K562 (cell line): ENCODE measurements around the gene FCRL4. TPM values are rescaled to one million over a fixed set of nuclear protein-coding genes. Genes with fewer than 3 reads are reported as not detected.

Experiments used
- ATAC-seq: fragments of 200-7000 bp; cut with Tn5 transposase; 3 replicates; pipeline ENCODE4 v1.9.1; 2020; ENCODE audit warnings: moderate library complexity
- BruUV-seq: library from RNA; stranded (reverse); fragments of 400-500 nt; replicated peaks from 2 replicates; lab custom pipeline; 2021; lab: Mats Ljungman, UMichigan
- CTCF ChIA-PET: fragments of 300-600 bp; formaldehyde crosslinking; extraction: SDS; loops from one replicate; lab custom pipeline; 2021; ENCODE audit warnings: low intra/inter-chr PET ratio; lab: Yijun Ruan, JAX
- POLR2A ChIA-PET: fragments of 300-600, 350-650 bp; sonication (Branson Sonifier 250); formaldehyde crosslinking; extraction: SDS; loops from one replicate; lab custom pipeline; 2021; ENCODE audit warnings: antibody characterized with exemption, inconsistent platforms; lab: Yijun Ruan, JAX
- DNase-seq, 4 experiments: peaks; one replicate each; pipeline versions ENCODE4 v3.0.0 to v3.0.0-alpha.2; 2011 to 2018; ENCODE audit warnings: low spot score in 3 of 4, mixed read lengths in 3 of 4; ENCODE audit errors: extremely low read depth in 1 of 4
- FAIRE-seq: peaks from 2 replicates; lab custom pipeline; 2011; peaks lifted over from hg19 to GRCh38; lab: Jason Lieb, UNC
- H2AFZ ChIP-seq: 2 replicates; pipeline ENCODE4 v1.6.0; 2011; ENCODE audit warnings: low read depth, low read length, control low read depth, inconsistent platforms
- H3K27ac ChIP-seq: fragments of 200-600 bp; 3 replicates; pipeline ENCODE4 v1.8.0; 2011; ENCODE audit warnings: low read depth, mild to moderate bottlenecking, control low read depth, inconsistent platforms, low read length, moderate library complexity, mixed read lengths; ENCODE audit errors: extremely low read depth
- H3K27me3 ChIP-seq, 2 experiments: fragments of 300-600 bp in 1 of 2; 2 replicates in 1 of 2; 3 replicates in 1 of 2; pipeline versions ENCODE4 v1.6.0 to v1.8.0; 2011; ENCODE audit warnings: inconsistent platforms in 2 of 2, low read length in 2 of 2, mild to moderate bottlenecking in 1 of 2, mixed read lengths in 1 of 2, moderate library complexity in 1 of 2; ENCODE audit not compliant: control insufficient read depth in 2 of 2, insufficient read depth in 2 of 2
- H3K36me3 ChIP-seq: fragments of 300-600 bp; 3 replicates; pipeline ENCODE4 v1.8.0; 2011; ENCODE audit warnings: mild to moderate bottlenecking, low read length, inconsistent platforms; ENCODE audit not compliant: control insufficient read depth, insufficient read depth
- H3K4me1 ChIP-seq, 2 experiments: fragments of 200-600 bp in 1 of 2; replicated peaks in 1 of 2; 2 replicates in 1 of 2; 3 replicates in 1 of 2; pipeline versions ENCODE4 v1.5.1 to v1.8.0; 2011; ENCODE audit warnings: inconsistent platforms in 2 of 2, low read length in 2 of 2, mild to moderate bottlenecking in 1 of 2, mixed read lengths in 1 of 2, moderate library complexity in 1 of 2; ENCODE audit not compliant: control insufficient read depth in 2 of 2, insufficient read depth in 2 of 2
- H3K4me2 ChIP-seq: 2 replicates; pipeline ENCODE4 v1.6.1; 2011; ENCODE audit warnings: low read length, control low read depth, inconsistent platforms, mixed read lengths; ENCODE audit not compliant: insufficient read depth
- H3K4me3 ChIP-seq: fragments of 200-600 bp; sonication (generic), shearing (Covaris generic); 2 replicates; pipeline ENCODE4 v1.5.1; 2016; ENCODE audit warnings: control low read depth, inconsistent platforms
- H3K79me2 ChIP-seq: fragments of 200-600 bp; 3 replicates; pipeline ENCODE4 v1.8.0; 2011; ENCODE audit warnings: low read length, inconsistent platforms; ENCODE audit not compliant: control insufficient read depth, insufficient read depth
- H3K9ac ChIP-seq, 2 experiments: 2 replicates each; pipeline versions ENCODE4 v1.6.0 to v1.6.1; 2011; ENCODE audit warnings: low read depth in 2 of 2, low read length in 2 of 2, control low read depth in 1 of 2, inconsistent platforms in 1 of 2, mild to moderate bottlenecking in 1 of 2, mixed read lengths in 1 of 2; ENCODE audit not compliant: insufficient read depth in 1 of 2
- H3K9me1 ChIP-seq: one replicate; pipeline ENCODE4 v1.6.0; 2011; ENCODE audit warnings: inconsistent platforms, mild to moderate bottlenecking, low read length, moderate library complexity; ENCODE audit not compliant: control insufficient read depth, insufficient read depth
- H3K9me3 ChIP-seq: replicated peaks from 2 replicates; pipeline ENCODE4 v1.5.1; 2011; ENCODE audit warnings: low read depth, low read length, inconsistent platforms; ENCODE audit not compliant: control insufficient read depth, insufficient read depth
- H4K20me1 ChIP-seq: replicated peaks from 2 replicates; pipeline ENCODE4 v1.6.1; 2011; ENCODE audit warnings: low read length, inconsistent platforms, mixed read lengths; ENCODE audit not compliant: control insufficient read depth, insufficient read depth
- CC2D1A ChIP-seq: fragments of 450-650 bp; IDR thresholded peaks from 2 replicates; pipeline ENCODE4 v1.6.1; 2017; ENCODE audit warnings: mild to moderate bottlenecking
- CSDE1 ChIP-seq, 2 experiments: fragments of 450-650 bp; IDR thresholded peaks; 2 replicates each; pipeline ENCODE4 v1.6.1; 2016; ENCODE audit warnings: mild to moderate bottlenecking in 1 of 2
- NKRF ChIP-seq: fragments of 450-650 bp; IDR thresholded peaks from 2 replicates; pipeline ENCODE4 v1.6.1; 2016; ENCODE audit warnings: borderline replicate concordance
- WGBS: fragments of 100-300 bp; shearing (Covaris generic); methylation state at CpG from one replicate; pipeline ENCODE4 v1.1.6; 2016; ENCODE audit warnings: low coverage, mixed read lengths; ENCODE audit not compliant: insufficient coverage; ENCODE audit errors: missing lambda C conversion rate; 5-methylcytosine and 5-hydroxymethylcytosine counted together
- in situ Hi-C: fragments of 300-500 bp; cut with MboI; formaldehyde crosslinking; loops from 4 replicates; pipeline ENCODE4 v1.15.0; 2018; ENCODE audit warnings: inconsistent platforms, mixed read lengths
- intact Hi-C: fragments of 100-400 bp; cut with micrococcal nuclease; formaldehyde crosslinking; loops from 2 replicates; pipeline ENCODE4 v1.14.2; 2022
- polyA plus RNA-seq, 8 experiments: library from polyadenylated mRNA; depleted of rRNA in 4 of 8; stranded (reverse) in 5 of 8; unstranded in 3 of 8; fragments of >200 nt; fragmentation: Nextera tagmentation in 2 of 8; fragmentation: Illumina TruSeq in 1 of 8; extraction: Ambion mirVana in 2 of 8; extraction: Trizol in 1 of 8; gene quantifications; 2 replicates each; pipeline versions ENCODE4 v1.2.1 to v1.2.3, GENCODE V29; 2011 to 2014; ENCODE audit warnings: inconsistent platforms in 1 of 8, missing spikeins in 1 of 8
- total RNA-seq, 7 experiments: library from RNA; depleted of rRNA in 6 of 7; stranded (reverse); fragments of >200 nt in 6 of 7; fragmentation: Illumina TruSeq in 2 of 7; extraction: Trizol in 2 of 7; gene quantifications; 2 replicates each; pipeline versions ENCODE4 v1.2.1 to v1.2.3, GENCODE V29; 2011 to 2021; ENCODE audit warnings: low replicate concordance in 1 of 7

FCRL4 gene
- total and polyA plus RNA-seq, 9 of the 15 experiments (the other 6 are each of a cell fraction or from before 2014, with no cell fraction given): not detected

GRCh38 chr1:157574836-157575235, 23.0 kb downstream of the FCRL4 start:
- Histone ChIP-seq H3K4me2 (no peak overlapping the region), H3K4me3 (no peak overlapping the region), H3K9me1 (no peaks in the 10 kb centered on the region), H3K9ac (no peak overlapping the region), H4K20me1 (no peaks in the 10 kb centered on the region; the same call in 1 of the 2 replicates), H2AFZ (no peak overlapping the region), H3K27ac (no peak overlapping the region), H3K4me1 (no peaks in the 10 kb centered on the region), H3K9me3 (no peaks in the 10 kb centered on the region), H3K79me2 (no peaks in the 10 kb centered on the region), H3K36me3 (no peaks in the 10 kb centered on the region), H3K27me3 (peaks cover 0 to 6% of the 10 kb centered on the region in 2 experiments; a peak in 3 of 5 replicates)
- no TSS peak for BruUV-seq
- POLR2A ChIA-PET: interaction anchor here (0.6 kb wide), 1 partner anchor 38 kb away, joined by 3 read pairs; no protein-coding TSS in a partner anchor
- ATAC-seq (no peak), FAIRE-seq (no peak), DNase-seq (no peak)
- 0% methylated on average over 1 of the region's 1 CpG for WGBS
- intact Hi-C loops: loop anchor here (5.0 kb wide), 1 partner anchor 372 kb away; no protein-coding TSS in a partner anchor
- CTCF ChIA-PET: no interaction called here
- no peak for TF ChIP-seq CC2D1A
- no peak for TF ChIP-seq NKRF
- TF ChIP-seq CSDE1 (IDR thresholded peaks at IDR 0.05): no peak
- in situ Hi-C loops: no loop called here
